Measurements from ENCODE around the gene CASK.
A peak's percentile ranks its signal among the peaks of the same experiment; 100 is the strongest.

Gene CASK

DNA sequence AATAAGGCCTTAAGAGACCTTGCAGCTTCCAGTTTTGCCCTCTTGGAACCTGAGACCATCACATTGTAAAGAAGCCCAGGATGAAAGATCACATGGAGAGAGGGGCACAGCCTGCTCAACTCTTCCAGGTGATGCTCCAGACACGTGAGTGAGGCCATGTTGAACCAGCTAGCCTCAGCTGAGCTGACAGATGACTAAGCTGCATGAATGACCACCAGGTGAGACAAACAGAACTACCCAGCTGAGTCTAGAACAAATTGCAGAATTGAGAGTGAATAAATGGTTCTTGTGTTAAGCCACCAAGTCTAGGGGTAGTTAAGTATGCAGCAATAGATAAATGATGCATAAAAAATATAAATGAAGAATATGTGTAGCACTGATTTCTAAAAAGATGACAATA, 216.1 kb downstream of the CASK start:
- TF ChIP-seq, protein P1, sequence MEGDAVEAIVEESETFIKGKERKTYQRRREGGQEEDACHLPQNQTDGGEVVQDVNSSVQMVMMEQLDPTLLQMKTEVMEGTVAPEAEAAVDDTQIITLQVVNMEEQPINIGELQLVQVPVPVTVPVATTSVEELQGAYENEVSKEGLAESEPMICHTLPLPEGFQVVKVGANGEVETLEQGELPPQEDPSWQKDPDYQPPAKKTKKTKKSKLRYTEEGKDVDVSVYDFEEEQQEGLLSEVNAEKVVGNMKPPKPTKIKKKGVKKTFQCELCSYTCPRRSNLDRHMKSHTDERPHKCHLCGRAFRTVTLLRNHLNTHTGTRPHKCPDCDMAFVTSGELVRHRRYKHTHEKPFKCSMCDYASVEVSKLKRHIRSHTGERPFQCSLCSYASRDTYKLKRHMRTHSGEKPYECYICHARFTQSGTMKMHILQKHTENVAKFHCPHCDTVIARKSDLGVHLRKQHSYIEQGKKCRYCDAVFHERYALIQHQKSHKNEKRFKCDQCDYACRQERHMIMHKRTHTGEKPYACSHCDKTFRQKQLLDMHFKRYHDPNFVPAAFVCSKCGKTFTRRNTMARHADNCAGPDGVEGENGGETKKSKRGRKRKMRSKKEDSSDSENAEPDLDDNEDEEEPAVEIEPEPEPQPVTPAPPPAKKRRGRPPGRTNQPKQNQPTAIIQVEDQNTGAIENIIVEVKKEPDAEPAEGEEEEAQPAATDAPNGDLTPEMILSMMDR (conservative IDR thresholded peaks at IDR 0.05; ENCODE audit: low read depth, low read length): no peak
- DNase-seq (ENCODE audit: low read depth): no peak
- H3K4me3 ChIP-seq (ENCODE audit: low read depth, low read length): no peak overlapping the region

GRCh38 chrX:41705680-41706374, 217.5 kb downstream of the CASK start:
- no peak overlapping the region for H3K4me3 ChIP-seq (ENCODE audit: low read depth, low read length)
- TF ChIP-seq, protein P1 (conservative IDR thresholded peaks at IDR 0.05; ENCODE audit: low read depth, low read length): no peak
- no peak for DNase-seq (ENCODE audit: low read depth)

DNA sequence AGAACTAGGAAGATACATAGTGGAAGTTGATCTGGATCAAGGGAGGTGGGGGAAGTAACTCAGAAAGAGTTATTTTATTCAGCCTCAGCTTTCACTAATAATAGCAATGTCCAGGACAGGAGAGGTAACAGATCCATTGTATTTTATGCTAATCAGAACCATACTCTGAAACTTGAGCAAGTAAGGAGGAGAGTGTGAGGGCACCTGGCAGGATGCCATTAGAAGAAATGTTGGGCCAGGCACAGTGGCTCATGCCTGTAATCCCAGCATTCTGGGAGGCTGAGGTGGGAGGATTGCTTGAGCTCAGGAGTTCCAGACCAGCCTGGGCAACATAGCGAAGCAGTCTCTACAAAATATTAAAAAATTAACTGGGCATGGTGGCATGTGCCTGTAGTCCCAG, 218.3 kb downstream of the CASK start:
- DNase-seq (ENCODE audit: low read depth): no peak
- TF ChIP-seq, protein P1 (conservative IDR thresholded peaks at IDR 0.05; ENCODE audit: low read depth, low read length): no peak
- no peak overlapping the region for H3K4me3 ChIP-seq (ENCODE audit: low read depth, low read length)

DNA sequence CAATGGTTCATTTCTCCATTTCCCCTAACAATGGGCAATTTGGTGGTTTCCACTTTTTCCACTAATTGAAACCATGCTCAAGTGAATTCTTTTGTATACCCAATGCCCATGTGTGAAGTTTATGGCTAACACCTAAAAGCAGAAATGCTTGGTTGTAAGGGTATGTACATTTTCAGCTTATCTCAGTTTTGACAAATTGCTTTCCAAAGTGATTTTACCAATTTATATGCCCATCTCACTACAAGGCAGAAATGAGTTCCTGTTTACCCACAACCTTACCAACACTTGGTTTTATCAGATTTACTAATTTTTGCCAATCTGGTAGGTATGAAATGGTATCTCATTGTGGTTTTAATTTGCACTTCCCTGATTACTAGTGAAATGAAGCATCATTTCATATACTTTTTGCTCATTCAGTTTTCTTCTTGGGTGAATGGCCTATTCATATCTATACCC, 219.8 kb downstream of the CASK start:
- no peak overlapping the region for H3K4me3 ChIP-seq (ENCODE audit: low read depth, low read length)
- DNase-seq (ENCODE audit: low read depth): no peak
- TF ChIP-seq, protein P1 (conservative IDR thresholded peaks at IDR 0.05; ENCODE audit: low read depth, low read length): no peak

DNA sequence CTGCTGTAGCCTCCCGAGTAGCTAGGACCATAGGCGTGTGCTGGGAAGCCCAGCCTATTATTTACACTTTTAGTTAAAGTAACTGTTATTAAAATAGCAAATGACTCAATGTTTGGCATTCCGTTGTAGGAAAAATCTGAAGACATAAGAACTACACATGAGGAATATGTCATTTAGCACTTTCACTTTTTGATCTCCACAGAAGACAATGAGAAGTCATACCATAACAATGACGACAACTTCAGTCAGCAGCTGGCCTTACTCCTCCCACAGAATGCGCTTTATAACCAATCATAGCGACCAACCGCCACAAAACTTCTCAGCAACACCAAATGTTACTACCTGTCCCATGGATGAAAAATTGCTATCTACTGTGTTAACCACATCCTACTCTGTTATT, 227.9 kb downstream of the CASK start:
- TF ChIP-seq, protein P1 (conservative IDR thresholded peaks at IDR 0.05; ENCODE audit: low read depth, low read length): no peak
- H3K4me3 ChIP-seq (ENCODE audit: low read depth, low read length): no peak overlapping the region
- DNase-seq (ENCODE audit: low read depth): peak; percentile 20

DNA sequence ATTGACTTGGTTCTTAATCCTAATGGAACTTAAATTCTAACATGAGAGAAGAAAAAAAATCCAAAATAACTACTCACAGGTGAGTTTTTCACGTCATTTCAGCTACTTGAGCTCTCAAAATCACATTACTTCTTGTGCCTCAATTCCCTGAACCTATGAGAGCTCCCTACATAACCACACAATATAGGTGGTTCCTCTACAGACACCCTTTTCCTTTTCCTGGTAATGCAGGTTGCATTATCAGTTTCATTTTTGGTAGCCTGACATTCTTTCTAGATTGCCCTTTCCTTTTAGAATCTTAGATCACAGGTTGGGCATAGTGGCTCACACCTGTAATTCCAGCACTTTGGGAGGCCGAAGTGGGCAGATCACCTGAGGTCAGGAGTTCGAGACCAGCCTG, 230.3 kb downstream of the CASK start:
- TF ChIP-seq, protein P1 (conservative IDR thresholded peaks at IDR 0.05; ENCODE audit: low read depth, low read length): no peak
- H3K4me3 ChIP-seq (ENCODE audit: low read depth, low read length): no peak overlapping the region
- DNase-seq (ENCODE audit: low read depth): no peak

GRCh38 chrX:41692162-41692749, 231.1 kb downstream of the CASK start:
- DNase-seq (ENCODE audit: low read depth): peak; percentile 79
- H3K4me3 ChIP-seq (ENCODE audit: low read depth, low read length): no peak overlapping the region
- TF ChIP-seq, protein P1 (conservative IDR thresholded peaks at IDR 0.05; ENCODE audit: low read depth, low read length): no peak
